Ammon's horn (tissue), 1 donor: ENCODE measurements around the gene FAM163A.

ENCODE experiments used
- DNase-seq: peaks from one replicate; pipeline ENCODE4 v3.0.0-alpha.2; 2016; ENCODE audit warnings: low spot score

The FAM163A gene

DNA sequence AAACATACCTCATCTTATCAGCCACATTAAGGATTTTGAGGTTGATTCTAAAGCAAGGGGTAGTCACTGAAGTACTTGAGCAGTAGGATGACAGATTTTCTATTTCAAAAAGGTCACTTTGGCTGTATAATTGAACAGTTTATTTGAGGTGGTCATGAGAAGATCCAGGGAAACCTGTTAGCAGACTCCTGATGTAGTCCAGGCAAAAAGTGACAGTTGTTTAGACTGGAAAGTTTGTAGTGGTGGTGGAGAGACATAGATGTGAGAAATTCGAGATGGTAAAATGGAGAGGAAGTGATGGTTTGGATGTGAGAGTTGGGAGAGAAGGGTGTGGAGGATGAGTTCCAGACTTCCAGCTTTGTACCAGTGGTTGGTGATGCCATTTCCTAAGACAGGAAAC lies 7.5 kb downstream of the FAM163A start:
- no peak for DNase-seq

DNA sequence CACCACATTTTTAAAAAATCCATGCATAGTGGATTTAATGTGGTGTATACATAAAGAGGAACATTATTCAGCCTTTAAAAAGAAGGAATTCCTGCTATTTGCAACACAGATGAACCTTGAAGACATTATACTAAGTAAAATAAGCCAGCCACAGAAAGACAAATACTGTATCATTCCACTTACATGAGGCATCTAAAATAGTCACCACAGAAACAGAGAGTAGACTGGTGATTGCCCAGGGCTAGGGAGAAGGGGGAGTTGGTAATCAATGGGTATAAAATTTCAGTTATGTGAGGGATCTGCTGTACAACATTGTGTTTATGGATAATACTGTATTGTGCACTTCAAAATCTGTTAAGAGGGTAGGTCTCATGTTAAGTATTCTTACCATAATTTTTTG lies 10.0 kb downstream of the FAM163A start:
- no peak for DNase-seq

- DNase-seq: no peak
Observed at GRCh38 chr1:179754041-179754624, 11.0 kb downstream of the FAM163A start.

DNA sequence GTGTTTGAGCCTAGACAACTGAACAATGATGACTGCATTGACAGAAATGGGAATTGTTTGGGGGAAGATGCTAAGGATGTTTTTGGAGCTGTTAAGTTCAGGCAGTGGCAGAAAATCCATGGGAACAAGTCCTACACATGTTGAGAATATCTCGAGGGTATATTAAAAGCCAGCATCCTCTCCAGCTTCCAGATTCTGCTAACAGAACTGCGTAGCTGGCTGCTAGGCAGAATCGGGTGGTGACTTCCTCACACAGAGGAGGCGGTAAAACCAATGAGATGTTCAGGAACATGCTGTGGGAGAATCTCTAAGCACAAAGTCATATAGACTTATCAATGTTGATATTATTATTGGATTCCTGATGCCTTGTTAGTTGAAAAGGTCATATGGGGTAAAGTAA lies 14.8 kb downstream of the FAM163A start:
- peak; percentile 17 for DNase-seq

DNA sequence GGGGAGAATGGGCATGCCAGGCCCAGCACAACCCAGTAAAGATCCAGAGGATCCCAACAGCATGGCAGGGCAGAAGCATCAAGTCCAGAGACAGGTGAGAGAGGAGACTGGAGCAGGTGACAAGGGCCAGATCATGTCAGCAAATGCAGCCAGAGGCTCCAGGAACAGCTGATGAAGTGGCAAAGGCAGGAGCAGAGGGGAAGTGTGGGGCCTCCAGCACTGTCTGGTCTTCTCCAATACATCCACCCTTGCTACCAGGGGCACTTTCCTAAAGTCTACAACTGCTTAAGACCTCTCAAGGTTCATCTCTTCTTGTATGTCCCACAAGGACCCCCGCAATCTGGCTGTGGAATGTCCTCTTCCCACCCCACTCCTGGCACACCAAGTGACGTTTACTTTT lies 17.4 kb downstream of the FAM163A start:
- no peak for DNase-seq

DNA sequence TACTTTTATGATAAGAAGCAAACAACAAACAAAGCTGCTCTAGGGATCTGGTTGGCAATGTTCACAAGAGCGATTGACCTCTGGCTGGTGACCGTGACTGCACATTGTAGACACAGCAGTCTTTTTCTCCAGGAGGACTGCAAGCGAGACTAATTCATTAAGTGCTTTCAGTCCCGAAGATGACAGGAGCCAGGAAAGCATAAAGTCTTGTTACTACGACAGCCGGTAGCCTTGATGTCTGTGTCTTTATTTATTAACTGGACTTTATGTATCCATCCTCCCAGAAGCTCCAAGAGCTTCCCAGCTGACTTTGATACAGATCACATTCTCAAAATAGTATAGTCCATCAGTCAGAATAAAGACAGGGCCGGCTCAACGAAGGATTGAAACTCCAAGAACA lies 18.2 kb downstream of the FAM163A start:
- no peak for DNase-seq

GRCh38 chr1:179761846-179762640 lies 19.0 kb downstream of the FAM163A start:
- DNase-seq: no peak

DNA sequence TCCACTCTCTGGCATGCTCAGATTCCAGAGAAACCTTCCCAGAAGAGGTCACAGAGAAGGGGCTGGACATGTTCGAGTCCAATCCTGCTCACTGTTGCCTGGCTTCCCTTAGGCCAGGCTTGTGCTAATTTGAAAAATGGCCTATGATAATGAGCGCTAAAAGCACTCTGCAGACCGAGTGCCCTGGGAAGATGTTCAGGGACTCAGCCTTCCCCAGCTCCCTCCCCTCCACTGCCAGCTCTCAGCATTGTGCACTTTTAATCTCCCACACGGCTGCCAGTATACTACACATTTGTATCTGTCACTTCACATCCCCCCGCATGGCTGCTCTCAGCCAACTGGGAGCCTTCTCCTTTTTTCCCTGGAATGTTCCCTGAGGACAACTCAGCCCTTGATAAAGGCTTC lies 24.1 kb downstream of the FAM163A start:
- DNase-seq: no peak

DNA sequence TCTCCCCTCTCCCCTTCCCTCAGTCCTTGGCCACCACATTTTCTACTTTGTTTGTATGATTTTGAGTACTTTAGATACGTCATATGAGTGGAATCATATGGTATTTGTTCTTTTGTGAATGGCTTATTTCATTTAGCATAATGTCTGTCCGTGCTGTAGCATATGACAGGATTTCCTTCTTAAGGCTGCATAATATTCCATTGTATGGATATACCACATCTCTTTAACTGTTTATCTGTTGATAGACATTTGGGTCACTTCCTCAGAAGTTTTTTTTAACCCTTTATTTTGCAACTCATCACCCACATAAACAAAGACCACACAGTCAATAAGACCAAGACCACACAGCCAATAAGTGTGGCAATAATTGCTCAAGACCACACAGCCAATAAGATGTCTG lies 24.9 kb downstream of the FAM163A start:
- no peak for DNase-seq

- DNase-seq: no peak
Observed at GRCh38 chr1:179770887-179771502, 27.9 kb downstream of the FAM163A start.

GRCh38 chr1:179773264-179773663 lies 30.2 kb downstream of the FAM163A start:
- DNase-seq: no peak

- DNase-seq: no peak
Observed at GRCh38 chr1:179774000-179774399, 30.9 kb downstream of the FAM163A start.

GRCh38 chr1:179774566-179774965 lies 31.5 kb downstream of the FAM163A start:
- no peak for DNase-seq

GRCh38 chr1:179775009-179775408 lies 31.9 kb downstream of the FAM163A start:
- no peak for DNase-seq

DNA sequence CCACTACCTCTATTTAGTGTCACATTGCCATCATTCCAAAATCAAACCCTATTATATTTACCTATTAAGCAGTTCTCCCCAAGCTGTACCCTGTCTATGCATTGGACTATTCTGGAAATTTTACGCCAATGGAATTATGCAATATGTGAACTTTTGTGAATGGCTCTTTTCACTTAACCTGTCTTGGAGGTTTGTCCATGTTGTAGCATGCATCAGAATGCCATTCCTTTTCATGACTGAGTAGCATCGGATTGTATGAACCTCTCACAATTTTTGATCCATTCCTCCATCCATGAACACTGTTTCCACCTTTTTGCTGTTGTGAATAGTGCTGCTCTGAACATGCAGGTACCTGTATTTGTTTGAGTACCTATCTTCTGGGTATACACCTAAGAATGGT lies 33.7 kb downstream of the FAM163A start:
- no peak for DNase-seq

GRCh38 chr1:179777731-179778130 lies 34.6 kb downstream of the FAM163A start:
- no peak for DNase-seq

DNA sequence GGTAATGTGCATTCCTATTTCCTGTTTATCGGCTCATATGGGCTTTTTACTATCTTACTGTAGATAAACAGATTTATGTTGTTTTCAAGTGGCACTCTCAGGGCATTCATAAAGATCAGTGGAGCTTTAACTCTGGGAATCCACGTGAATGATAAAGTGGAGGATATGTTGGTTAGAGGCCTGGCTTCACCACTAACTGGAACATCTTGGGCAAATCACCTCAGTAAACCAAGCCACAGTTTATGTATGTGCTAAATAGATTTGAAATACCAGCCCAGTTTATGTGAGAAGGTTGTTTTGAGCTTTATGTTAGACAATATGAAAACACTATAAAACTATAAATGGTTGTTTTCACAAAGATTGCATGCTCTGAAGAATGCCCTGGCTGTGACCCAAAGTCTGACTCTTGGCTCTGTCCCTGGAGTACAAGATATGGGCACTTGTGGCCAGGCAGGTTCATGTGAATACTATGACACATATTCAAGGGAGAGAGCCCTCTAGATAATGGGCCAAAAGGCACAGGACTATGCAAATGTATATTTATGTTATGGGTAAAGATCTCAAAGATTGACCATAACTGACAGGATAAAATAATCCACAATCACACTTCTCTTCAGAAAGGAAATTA lies 36.7 kb downstream of the FAM163A start:
- no peak for DNase-seq

- no peak for DNase-seq
Observed at GRCh38 chr1:179781962-179782361, 38.9 kb downstream of the FAM163A start.

GRCh38 chr1:179785031-179785431 lies 41.9 kb downstream of the FAM163A start:
- no peak for DNase-seq

DNA sequence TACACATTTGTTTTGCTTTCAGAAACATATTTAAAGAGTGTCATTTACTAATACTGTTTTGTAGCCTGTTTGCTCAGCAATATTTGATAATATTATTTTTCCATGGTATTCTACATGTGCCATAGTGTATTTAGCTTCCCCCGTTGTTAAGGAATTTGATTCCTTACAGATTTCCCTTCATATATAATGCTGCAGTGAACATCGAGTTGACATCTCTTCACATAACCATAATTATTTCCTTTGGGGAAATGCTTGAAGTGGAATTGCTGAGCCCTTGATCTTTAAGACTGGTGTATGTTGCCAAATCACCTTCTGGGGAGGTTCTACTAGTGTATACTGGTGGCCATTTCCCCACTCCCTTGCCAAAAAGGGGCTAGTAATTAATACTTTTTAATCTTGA lies 42.6 kb downstream of the FAM163A start:
- no peak for DNase-seq

DNA sequence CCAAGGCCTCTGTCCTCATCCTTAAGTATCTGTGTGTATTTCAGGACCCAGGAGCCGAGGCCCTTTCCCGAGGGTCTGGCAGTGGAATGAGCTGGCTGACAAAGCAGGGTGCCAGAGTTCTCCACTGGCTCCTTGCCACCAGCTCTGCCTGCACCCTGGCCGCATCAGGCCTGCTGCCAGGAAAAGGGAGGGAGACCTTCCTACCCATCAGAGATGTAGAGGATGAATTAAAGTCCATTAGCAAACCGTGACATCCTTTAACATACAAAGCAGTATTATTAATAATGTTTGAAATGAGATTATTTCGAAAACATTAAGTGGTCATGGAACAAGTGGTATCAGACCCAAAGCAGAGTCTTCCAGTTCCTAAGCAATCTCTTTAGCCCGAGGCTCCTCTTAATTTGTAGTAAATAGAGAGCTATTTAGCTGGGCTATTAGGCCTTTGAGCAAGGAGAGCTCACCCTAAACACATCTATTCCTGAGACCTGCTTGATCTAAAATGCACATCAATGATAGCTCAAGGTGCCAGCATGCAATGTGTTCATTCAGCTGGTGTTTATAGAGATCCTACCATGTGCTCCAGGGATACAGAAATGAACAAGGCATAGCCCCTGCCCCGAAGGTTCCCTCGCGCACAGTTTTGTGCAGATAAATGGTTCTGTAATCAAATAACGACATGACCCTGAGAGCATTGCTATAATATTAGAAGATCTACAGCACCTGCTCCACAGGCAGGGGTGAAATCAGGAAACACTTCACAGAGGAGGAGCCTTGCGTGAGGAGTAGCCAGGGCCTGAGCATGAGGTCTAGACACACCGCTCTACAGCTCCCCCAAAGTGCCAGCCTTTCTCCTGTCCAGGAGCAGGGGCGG lies 44.0 kb downstream of the FAM163A start:
- no peak for DNase-seq

- no peak for DNase-seq
Observed at GRCh38 chr1:179788259-179788658, 45.2 kb downstream of the FAM163A start.
